Muscle of leg (tissue), 11 donors: ENCODE data around the gene SUMF1. TPM values are rescaled to one million over a fixed set of nuclear protein-coding genes. Genes with fewer than 3 reads are reported as not detected.
"Not testable (repeated sequence)": the region's sequence is repeated elsewhere in the genome, so short reads cannot be mapped to it uniquely, and the experiment has no call there.

Source experiments
- DNase-seq: peaks from one replicate; pipeline ENCODE4 v3.0.0; 2013
- H3K27ac ChIP-seq: one replicate; pipeline ENCODE4 v1.5.1; 2013; ENCODE audit warnings: mild to moderate bottlenecking, low read length, control low read depth
- H3K27me3 ChIP-seq: one replicate; pipeline ENCODE4 v1.6.1; 2013; ENCODE audit warnings: low read length; ENCODE audit not compliant: control insufficient read depth, insufficient read depth
- H3K36me3 ChIP-seq: one replicate; pipeline ENCODE4 v1.6.1; 2013; ENCODE audit warnings: low read length; ENCODE audit not compliant: control insufficient read depth, insufficient read depth
- H3K4me1 ChIP-seq: one replicate; pipeline ENCODE4 v1.6.1; 2013; ENCODE audit warnings: low read length; ENCODE audit not compliant: control insufficient read depth, insufficient read depth
- H3K4me3 ChIP-seq: one replicate; pipeline ENCODE4 v1.5.1; 2013; ENCODE audit warnings: low read length, control low read depth
- H3K9me3 ChIP-seq: replicated peaks from 2 replicates; pipeline ENCODE4 v1.6.1; 2013; ENCODE audit warnings: low read depth, low read length; ENCODE audit not compliant: control insufficient read depth
- WGBS: methylation state at CpG from one replicate; pipeline ENCODE4 v1.1.5; 2013; ENCODE audit warnings: missing lambda C conversion rate; ENCODE audit not compliant: insufficient coverage; 5-methylcytosine and 5-hydroxymethylcytosine counted together
- polyA plus RNA-seq, 8 donors: library from polyadenylated mRNA; unstranded; fragments of 120-200 nt; gene quantifications; one replicate each; pipeline versions ENCODE4 v1.2.1 to v1.2.3, GENCODE V29; 2013; ENCODE audit warnings: inconsistent platforms in 1 of 8, low replicate concordance in 1 of 8; ENCODE audit not compliant: insufficient read length in 8 of 8, insufficient read depth in 1 of 8
- total RNA-seq: library from RNA; stranded (reverse); fragments of 120-200 nt; gene quantifications from one replicate; pipeline ENCODE4 v1.2.4, GENCODE V29; 2013

Gene SUMF1
- total and polyA plus RNA-seq, 9 donors, result 14.4 to 26.2 (median 17.3) TPM

DNA sequence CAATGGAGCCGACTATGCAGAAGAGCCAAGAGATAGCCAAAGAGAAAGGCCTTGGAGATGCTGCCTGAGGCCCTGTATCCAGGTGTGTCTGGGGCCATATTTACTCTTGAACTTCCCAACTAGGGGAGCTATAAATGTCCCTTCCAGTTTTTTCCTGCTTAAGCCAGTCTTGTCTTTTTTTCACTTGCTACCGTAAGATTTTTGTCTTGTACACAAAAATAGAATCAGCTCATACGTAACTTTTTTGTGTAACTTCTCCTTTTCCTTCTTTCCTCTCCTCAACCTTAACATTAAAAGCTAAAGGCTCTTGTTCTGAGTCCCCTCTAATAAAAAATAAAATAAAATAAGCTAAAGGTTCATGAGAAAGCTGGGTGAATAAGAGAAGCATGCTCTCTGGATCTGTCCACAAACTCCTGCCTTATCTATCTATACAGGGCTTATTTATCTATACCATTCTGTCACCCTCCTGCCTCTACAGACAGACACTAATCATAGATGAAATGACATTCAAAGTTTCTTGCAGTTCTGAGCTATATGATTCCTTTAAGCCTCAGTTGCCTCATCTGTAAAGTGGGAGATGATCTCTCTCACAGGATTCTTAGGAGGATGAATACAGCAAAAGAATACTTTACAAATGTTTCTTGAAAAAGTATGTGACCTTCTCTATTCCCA, 4.6 kb downstream of the SUMF1 start:
- H3K27me3 ChIP-seq, result no peaks in the 10 kb centered on the region
- 80% methylated on average over 2 of the region's 3 CpGs for whole genome bisulfite sequencing
- H3K27ac ChIP-seq, result no peak overlapping the region
- H3K36me3 ChIP-seq, result no peaks in the 10 kb centered on the region
- H3K9me3 ChIP-seq, result no peaks in the 10 kb centered on the region
- no peak overlapping the region for H3K4me3 ChIP-seq
- H3K4me1 ChIP-seq, result peaks cover 4% of the 10 kb centered on the region
- DNase-seq, result peak; percentile 9

DNA sequence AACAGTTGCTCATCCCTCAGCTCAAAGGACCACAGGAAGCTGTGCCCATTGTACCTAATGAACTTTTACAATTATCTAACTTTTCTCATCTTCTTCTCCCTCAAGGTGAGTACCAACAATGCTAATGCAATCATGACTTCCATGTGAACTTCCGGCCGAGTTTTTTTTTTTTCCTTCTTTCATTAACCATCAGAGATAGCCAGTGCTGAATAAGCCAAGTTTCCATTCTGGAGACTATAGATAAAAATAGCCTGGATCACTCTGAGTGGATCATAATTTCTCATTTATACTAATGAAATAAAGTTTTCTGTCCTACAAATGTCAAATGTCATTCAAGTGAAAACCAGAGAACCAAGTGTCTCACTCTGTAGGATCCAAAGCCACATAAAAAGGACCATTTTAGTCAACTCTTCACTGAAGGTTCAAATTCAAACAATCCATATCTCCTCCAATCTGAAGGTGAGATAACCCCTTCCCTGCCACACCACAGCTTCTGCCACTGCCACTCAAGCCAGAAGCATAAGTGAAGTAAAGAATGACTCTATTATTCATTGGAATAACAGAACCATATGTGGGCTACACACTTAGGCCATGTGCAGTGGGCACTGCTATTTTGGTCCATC, 5.5 kb downstream of the SUMF1 start:
- DNase-seq, result no peak
- no peak overlapping the region for H3K4me3 ChIP-seq
- no peaks in the 10 kb centered on the region for H3K36me3 ChIP-seq
- H3K4me1 ChIP-seq, result peaks cover 4% of the 10 kb centered on the region
- WGBS, result no CpG with 5 or more reads among the region's 2 CpGs
- no peak overlapping the region for H3K27ac ChIP-seq
- no peaks in the 10 kb centered on the region for H3K27me3 ChIP-seq
- no peaks in the 10 kb centered on the region for H3K9me3 ChIP-seq

DNA sequence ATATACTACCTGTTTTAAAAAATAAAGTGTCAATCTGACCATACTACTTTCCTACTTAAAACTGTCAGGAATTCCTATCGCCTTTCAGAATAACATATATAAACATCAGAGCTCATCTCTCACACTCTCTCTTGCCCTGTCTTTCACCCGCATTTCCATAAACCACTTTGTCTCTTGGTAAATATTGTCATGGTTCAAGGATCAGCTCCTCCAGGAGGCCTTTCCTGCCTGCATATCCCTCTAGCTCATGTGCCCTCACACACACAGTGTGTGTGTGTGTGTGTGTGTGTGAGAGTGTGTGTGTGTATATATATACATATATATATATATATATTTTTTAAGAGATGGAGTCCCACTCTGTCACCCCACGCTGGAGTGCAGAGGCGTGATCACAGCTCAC, 6.7 kb downstream of the SUMF1 start:
- no peak for DNase-seq
- Histone ChIP-seq H3K4me1 (no peaks in the 10 kb centered on the region), H3K27me3 (no peaks in the 10 kb centered on the region), H3K36me3 (no peaks in the 10 kb centered on the region), H3K27ac (no peak overlapping the region), H3K9me3 (no peaks in the 10 kb centered on the region), H3K4me3 (no peak overlapping the region)
- no CpG with 5 or more reads among the region's 4 CpGs for WGBS

DNA sequence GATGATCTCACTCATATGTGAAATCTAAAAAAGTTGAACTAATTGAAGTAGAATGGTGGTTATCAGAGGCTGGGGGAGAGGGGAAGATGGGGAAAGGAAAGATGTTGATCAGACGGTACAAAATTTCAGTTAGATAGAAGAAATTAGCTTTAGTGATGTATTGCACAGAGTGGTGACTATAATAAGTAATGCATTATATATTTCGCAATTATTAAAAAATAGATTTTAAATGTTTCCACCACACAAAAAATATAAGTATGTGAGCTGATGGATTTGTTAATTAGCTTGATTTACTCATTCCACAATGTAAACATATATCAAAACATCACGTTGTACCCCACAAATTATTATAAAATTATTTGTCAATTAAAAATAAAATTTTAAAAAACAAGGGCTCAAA, 8.1 kb downstream of the SUMF1 start:
- WGBS, result 80% methylated on average over 1 of the region's 3 CpGs
- H3K4me1 ChIP-seq, result no peaks in the 10 kb centered on the region
- no peaks in the 10 kb centered on the region for H3K27me3 ChIP-seq
- H3K27ac ChIP-seq, result no peak overlapping the region
- no peaks in the 10 kb centered on the region for H3K9me3 ChIP-seq
- DNase-seq, result no peak
- H3K4me3 ChIP-seq, result no peak overlapping the region
- no peaks in the 10 kb centered on the region for H3K36me3 ChIP-seq

DNA sequence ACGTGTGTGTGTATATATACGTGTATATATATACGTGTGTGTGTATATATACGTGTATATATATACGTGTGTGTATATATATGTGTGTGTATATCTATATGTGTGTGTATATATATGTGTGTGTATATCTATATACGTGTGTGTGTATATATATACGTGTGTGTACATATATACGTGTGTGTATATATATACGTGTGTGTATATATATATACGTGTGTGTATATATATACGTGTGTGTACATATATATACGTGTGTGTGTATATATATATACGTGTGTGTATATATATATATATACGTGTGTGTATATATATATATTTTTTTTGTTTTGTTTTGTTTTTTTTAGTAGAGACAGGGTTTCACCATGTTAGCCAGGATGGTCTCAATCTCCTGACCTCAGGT, 10.3 kb downstream of the SUMF1 start:
- not testable (repeated sequence) for H3K9me3 ChIP-seq, H3K27me3 ChIP-seq, H3K4me1 ChIP-seq, H3K27ac ChIP-seq, H3K4me3 ChIP-seq, DNase-seq, H3K36me3 ChIP-seq
- no CpG with 5 or more reads among the region's 14 CpGs for WGBS

DNA sequence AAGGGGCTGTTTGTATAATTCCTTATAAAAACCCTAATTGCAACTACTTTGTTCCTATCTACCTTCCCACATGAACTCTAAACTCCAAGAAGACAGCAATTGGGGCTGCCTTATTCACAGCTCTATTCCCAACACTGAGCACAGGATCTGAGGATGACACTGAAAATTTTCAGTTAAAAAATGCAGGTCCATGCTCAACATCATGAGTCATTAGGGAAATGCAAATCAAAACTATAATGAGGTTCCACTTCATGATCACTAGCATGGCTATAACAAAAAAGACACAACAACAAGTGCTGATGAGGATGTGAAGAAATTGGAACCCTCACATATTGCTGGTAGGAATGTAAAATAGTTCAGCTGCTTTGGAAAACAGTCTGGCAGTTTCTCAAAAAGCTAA, 12.9 kb downstream of the SUMF1 start:
- H3K36me3 ChIP-seq, result peaks cover under 1% of the 10 kb centered on the region
- DNase-seq, result no peak
- H3K27me3 ChIP-seq, result no peaks in the 10 kb centered on the region
- no peaks in the 10 kb centered on the region for H3K4me1 ChIP-seq
- no peak overlapping the region for H3K4me3 ChIP-seq
- H3K9me3 ChIP-seq, result no peaks in the 10 kb centered on the region
- H3K27ac ChIP-seq, result no peak overlapping the region

DNA sequence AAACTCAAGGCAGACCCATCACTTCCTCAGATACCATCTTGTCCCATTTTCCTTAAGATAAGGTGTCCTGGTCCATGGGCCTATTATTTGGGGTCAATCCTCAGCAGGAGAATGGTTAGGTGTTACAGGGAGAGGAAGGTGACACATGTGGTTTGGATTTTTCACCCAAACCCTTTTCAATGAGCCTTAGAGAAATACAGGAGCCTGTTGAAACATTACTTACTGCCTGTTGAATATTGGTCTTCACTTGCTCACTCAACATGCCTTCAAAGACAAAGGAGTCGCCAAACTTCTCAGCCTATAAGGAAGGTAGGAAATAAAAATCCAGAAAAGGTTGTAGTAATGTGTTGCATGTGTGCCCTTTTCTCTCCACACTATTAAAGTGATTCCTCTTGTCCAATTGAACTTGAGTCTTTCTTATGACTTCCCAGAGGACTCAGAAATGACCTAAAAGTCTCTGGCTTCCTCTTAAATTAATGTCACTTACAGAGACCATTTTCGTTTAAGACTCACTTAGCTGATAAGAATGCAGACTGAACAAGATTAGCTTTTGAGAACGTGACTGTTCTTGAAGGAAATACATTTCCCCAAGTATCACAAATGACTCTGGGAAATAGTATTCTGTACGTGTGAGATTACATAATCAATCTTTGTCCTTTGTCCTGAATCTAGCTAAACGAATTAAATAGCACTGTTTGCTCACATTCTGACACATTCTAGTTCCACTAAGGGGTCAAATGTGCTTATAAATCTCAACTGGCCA, 17.8 kb downstream of the SUMF1 start:
- no peak for DNase-seq
- H3K27ac ChIP-seq, result no peak overlapping the region
- H3K27me3 ChIP-seq, result no peaks in the 10 kb centered on the region
- no peaks in the 10 kb centered on the region for H3K4me1 ChIP-seq
- no peaks in the 10 kb centered on the region for H3K9me3 ChIP-seq
- WGBS, result no CpG with 5 or more reads among the region's 5 CpGs
- peaks cover 14% of the 10 kb centered on the region for H3K36me3 ChIP-seq
- no peak overlapping the region for H3K4me3 ChIP-seq

DNA sequence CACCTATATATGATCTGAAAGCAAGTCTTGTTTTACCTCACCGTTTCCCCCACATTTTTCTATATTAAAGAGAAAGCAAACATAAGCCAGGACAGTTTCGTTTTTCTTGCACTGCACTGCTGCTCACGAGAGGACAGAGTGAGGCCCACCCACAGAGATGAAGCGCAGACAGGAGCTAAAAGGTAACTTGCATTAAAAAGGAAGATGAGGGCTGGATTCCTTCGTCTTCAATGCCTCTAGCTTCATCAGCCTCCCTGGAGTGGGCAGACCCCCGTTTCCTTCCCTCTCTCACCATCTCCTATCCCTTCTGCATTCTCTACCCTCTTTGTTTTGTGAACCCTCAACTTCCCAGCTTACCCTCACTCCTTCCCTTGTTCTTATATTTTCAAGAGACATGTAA, 18.9 kb downstream of the SUMF1 start:
- H3K9me3 ChIP-seq, result no peaks in the 10 kb centered on the region
- H3K36me3 ChIP-seq, result peaks cover 14% of the 10 kb centered on the region
- H3K4me3 ChIP-seq, result no peak overlapping the region
- no peaks in the 10 kb centered on the region for H3K27me3 ChIP-seq
- 46% methylated on average over 6 of the region's 6 CpGs for WGBS
- no peak for DNase-seq
- no peak overlapping the region for H3K27ac ChIP-seq
- H3K4me1 ChIP-seq, result no peaks in the 10 kb centered on the region

DNA sequence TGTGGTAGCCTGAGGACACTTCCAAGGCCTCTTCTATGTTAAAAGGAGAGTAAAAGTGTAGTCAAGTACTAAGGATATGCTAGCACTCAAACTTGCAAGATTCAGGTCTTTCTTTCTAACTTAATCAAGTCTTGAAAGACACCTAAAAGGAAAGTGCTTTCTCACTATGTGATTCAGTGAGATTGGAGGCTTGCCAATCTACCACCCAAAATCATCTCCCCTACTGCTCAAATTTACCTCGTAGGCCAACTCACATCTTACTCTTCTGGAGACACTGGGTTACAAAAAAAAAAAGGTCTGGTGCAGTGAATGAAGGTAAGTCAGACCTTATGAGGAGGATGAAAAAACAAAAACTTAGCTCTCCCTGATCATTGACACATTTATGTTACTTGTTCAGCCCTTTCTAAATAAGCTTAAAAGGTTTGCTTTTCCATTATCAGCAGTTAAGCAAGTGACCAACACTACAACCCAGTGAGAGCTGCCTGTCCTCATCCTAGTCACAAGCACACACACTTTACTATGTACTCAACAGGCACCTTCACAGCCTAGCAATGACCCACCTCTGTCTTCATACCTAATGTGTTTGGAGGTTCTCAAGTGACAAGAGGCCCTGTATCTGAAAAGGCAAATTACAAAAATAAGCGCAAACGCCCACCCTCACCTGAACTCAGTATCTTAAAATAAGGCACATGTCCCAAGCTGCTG, 19.6 kb downstream of the SUMF1 start:
- Histone ChIP-seq H3K9me3 (no peaks in the 10 kb centered on the region), H3K4me3 (no peak overlapping the region), H3K4me1 (no peaks in the 10 kb centered on the region), H3K36me3 (peaks cover 14% of the 10 kb centered on the region), H3K27ac (no peak overlapping the region), H3K27me3 (no peaks in the 10 kb centered on the region)
- no peak for DNase-seq
- no CpG with 5 or more reads among the region's 3 CpGs for WGBS

DNA sequence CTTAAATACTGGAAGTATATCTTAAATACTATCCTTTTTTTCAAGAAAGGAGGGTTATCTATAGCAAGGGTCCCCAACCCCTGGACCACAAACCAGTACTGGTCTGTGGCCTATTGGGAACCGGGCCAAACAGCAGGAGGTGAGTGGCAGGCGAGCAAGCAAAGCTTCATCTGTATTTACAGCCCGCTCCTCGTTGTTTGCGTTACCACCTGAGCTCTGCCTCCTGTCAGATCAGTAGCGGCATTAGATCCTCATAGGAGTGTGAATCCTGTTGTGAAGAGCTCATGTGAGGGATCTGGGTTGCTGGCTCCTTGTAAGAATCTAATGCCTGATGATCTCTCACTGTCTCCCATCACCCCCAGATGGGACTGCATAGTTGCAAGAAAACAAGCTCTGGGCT, 26.1 kb downstream of the SUMF1 start:
- Histone ChIP-seq H3K27ac (no peak overlapping the region), H3K4me1 (no peaks in the 10 kb centered on the region), H3K36me3 (peaks cover 2% of the 10 kb centered on the region), H3K9me3 (no peaks in the 10 kb centered on the region), H3K27me3 (no peaks in the 10 kb centered on the region), H3K4me3 (no peak overlapping the region)
- DNase-seq, result no peak
- 79% methylated on average over 2 of the region's 6 CpGs for whole genome bisulfite sequencing
